GM18909 (cell line): ENCODE measurements around the gene PALD1.

Experiments
- ATAC-seq: cut with Tn5 transposase; IDR thresholded peaks from one replicate; pipeline ENCODE4 v1.9.1; 2021; ENCODE audit warnings: mild to moderate bottlenecking; ENCODE audit not compliant: unreplicated experiment, poor library complexity

The PALD1 gene

GRCh38 chr10:70585578-70586169 lies 107.1 kb downstream of the PALD1 start:
- no peak for ATAC-seq

GRCh38 chr10:70586348-70586930 lies 107.9 kb downstream of the PALD1 start:
- ATAC-seq, result no peak

GRCh38 chr10:70587045-70587658 lies 108.6 kb downstream of the PALD1 start:
- ATAC-seq, result peak; percentile 56

- no peak for ATAC-seq
Observed at GRCh38 chr10:70588255-70588654, 109.7 kb downstream of the PALD1 start.

GRCh38 chr10:70588859-70589570 lies 110.4 kb downstream of the PALD1 start:
- no peak for ATAC-seq

GRCh38 chr10:70589762-70590654 lies 111.4 kb downstream of the PALD1 start:
- ATAC-seq, result no peak

- ATAC-seq, result no peak
Observed at GRCh38 chr10:70590655-70591416, 112.3 kb downstream of the PALD1 start.

GRCh38 chr10:70592186-70592735 lies 113.7 kb downstream of the PALD1 start:
- no peak for ATAC-seq

- ATAC-seq, result no peak
Observed at GRCh38 chr10:70592746-70593512, 114.4 kb downstream of the PALD1 start.

- no peak for ATAC-seq
Observed at GRCh38 chr10:70593513-70593890, 114.9 kb downstream of the PALD1 start.

GRCh38 chr10:70594161-70594560 lies 115.6 kb downstream of the PALD1 start:
- ATAC-seq, result no peak

GRCh38 chr10:70595566-70596016 lies 117.0 kb downstream of the PALD1 start:
- ATAC-seq, result no peak

GRCh38 chr10:70596110-70596798 lies 117.7 kb downstream of the PALD1 start:
- no peak for ATAC-seq

GRCh38 chr10:70596860-70597809 lies 118.6 kb downstream of the PALD1 start:
- no peak for ATAC-seq

- no peak for ATAC-seq
Observed at GRCh38 chr10:70597856-70598815, 119.6 kb downstream of the PALD1 start.

- no peak for ATAC-seq
Observed at GRCh38 chr10:70598857-70599295, 120.3 kb downstream of the PALD1 start.
